Measurements from ENCODE around the gene CCDC40. TPM values are rescaled to one million over a fixed set of nuclear protein-coding genes. Genes with fewer than 3 reads are reported as not detected.

Gene CCDC40
- total and polyA plus RNA-seq, 2 of the 13 experiments (the other 11 are each of a cell fraction or from before 2014, with no cell fraction given) = 4.1 to 5.5 TPM

DNA sequence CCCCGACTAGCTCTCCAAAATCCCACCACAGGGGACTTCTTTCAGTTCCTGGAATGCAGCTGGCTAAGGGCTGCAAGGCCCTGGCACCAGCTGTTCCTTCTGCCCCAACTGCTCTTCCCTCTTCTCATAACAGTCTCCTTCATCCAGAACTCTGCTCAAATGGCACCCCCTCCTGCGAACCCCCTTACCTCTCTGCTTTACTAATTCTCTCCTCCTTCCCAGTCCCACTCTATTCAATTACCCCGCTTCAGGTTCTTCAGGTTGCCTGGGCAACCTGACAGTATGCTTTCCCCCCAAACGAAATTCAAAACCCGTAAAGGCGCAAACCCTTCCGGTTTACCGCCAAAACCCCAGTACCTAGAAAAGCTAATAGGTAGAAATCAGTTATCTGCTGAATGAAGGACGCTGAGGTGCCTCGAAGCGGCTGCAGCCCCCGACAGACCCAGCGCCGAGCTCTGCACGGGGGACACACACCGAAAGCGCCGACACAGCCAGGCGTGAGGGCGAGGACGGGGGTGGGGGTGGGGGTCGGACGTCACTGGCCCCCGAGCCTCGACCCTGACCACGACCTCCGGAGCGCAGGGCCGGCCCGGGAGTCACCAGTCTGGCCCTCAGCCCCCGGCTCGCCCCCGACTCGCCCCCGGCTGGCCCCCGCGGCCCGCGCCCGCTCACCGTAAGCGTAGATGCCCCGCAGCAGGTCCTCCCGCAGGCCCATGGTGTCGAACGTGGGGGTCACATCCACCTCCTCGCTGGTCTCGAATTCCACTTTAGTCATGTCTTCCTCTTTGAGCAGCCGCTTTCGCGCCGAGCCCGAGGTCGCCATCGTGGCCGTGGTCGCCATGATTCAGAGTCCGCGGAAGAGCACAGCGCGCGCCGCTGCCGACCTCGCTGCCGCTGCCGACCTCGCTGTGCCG, 109.9 kb downstream of the CCDC40 start (continued):
- TF ChIP-seq, protein P1, sequence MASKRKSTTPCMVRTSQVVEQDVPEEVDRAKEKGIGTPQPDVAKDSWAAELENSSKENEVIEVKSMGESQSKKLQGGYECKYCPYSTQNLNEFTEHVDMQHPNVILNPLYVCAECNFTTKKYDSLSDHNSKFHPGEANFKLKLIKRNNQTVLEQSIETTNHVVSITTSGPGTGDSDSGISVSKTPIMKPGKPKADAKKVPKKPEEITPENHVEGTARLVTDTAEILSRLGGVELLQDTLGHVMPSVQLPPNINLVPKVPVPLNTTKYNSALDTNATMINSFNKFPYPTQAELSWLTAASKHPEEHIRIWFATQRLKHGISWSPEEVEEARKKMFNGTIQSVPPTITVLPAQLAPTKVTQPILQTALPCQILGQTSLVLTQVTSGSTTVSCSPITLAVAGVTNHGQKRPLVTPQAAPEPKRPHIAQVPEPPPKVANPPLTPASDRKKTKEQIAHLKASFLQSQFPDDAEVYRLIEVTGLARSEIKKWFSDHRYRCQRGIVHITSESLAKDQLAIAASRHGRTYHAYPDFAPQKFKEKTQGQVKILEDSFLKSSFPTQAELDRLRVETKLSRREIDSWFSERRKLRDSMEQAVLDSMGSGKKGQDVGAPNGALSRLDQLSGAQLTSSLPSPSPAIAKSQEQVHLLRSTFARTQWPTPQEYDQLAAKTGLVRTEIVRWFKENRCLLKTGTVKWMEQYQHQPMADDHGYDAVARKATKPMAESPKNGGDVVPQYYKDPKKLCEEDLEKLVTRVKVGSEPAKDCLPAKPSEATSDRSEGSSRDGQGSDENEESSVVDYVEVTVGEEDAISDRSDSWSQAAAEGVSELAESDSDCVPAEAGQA (IDR thresholded peaks at IDR 0.05; ENCODE audit: low read depth) = no peak; the same call in 1 of the 2 replicates
- TF ChIP-seq, protein P1 (CRISPR knock-in tag; IDR thresholded peaks at IDR 0.05; ENCODE audit: borderline replicate concordance) = no peak
- TF ChIP-seq ZNF468 (CRISPR knock-in tag; IDR thresholded peaks at IDR 0.05) (peak; percentile 89; the same call in 1 of the 2 replicates), MTF2 (CRISPR knock-in tag; IDR thresholded peaks at IDR 0.05; ENCODE audit: borderline replicate concordance) (0 out of 2 replicates have a peak, but pooled peaks have one; percentile 72), ZNF773 (CRISPR knock-in tag; IDR thresholded peaks at IDR 0.05; ENCODE audit: borderline replicate concordance) (peak; percentile 18; the same call in 1 of the 2 replicates), SMARCC2 (IDR thresholded peaks at IDR 0.05) (no peak), NR2F6 (IDR thresholded peaks at IDR 0.05) (no peak), NR2F6 (CRISPR knock-in tag; IDR thresholded peaks at IDR 0.05) (no peak), POLR2G (IDR thresholded peaks at IDR 0.05; ENCODE audit: low read depth, low read length) (no peak), ZNF296 (CRISPR knock-in tag; conservative IDR thresholded peaks at IDR 0.05) (no peak), ATF7 (IDR thresholded peaks at IDR 0.05) (no peak), ATF7 (CRISPR knock-in tag; IDR thresholded peaks at IDR 0.05) (no peak), ASH2L (IDR thresholded peaks at IDR 0.05; ENCODE audit: insufficient read length, low read depth, low read length) (no peak), ZBTB42 (CRISPR knock-in tag; IDR thresholded peaks at IDR 0.05) (no peak), RFX1 (IDR thresholded peaks at IDR 0.05) (peak; percentile 40; the same call in 1 of the 2 replicates), ZSCAN20 (CRISPR knock-in tag; IDR thresholded peaks at IDR 0.05; ENCODE audit: borderline replicate concordance) (0 out of 2 replicates have a peak, but pooled peaks have one; percentile 47), ISX (CRISPR knock-in tag; conservative IDR thresholded peaks at IDR 0.05) (0 out of 2 replicates have a peak, but pooled peaks have one; percentile 66), ZNF30 (CRISPR knock-in tag; IDR thresholded peaks at IDR 0.05) (no peak), KLF16 (CRISPR knock-in tag; IDR thresholded peaks at IDR 0.05) (peak in 1 of 2 experiments; percentile 51; a peak in 1 of 4 replicates), RAD51 (IDR thresholded peaks at IDR 0.05; ENCODE audit: borderline replicate concordance) (no peak), ZNF570 (CRISPR knock-in tag; IDR thresholded peaks at IDR 0.05; ENCODE audit: borderline replicate concordance) (no peak), SPEN (CRISPR knock-in tag; IDR thresholded peaks at IDR 0.05; ENCODE audit: low read depth) (no peak)
- TF ChIP-seq, protein P2, sequence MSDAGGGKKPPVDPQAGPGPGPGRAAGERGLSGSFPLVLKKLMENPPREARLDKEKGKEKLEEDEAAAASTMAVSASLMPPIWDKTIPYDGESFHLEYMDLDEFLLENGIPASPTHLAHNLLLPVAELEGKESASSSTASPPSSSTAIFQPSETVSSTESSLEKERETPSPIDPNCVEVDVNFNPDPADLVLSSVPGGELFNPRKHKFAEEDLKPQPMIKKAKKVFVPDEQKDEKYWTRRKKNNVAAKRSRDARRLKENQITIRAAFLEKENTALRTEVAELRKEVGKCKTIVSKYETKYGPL (CRISPR knock-in tag; IDR thresholded peaks at IDR 0.05) = no peak
